HUDEP-2 (cell line): Measurements from ENCODE around the gene FUS.
"Not testable (repeated sequence)": the region's sequence is repeated elsewhere in the genome, so short reads cannot be mapped to it uniquely, and the experiment has no call there.

Experiments used
- DNase-seq, 76 experiments: peaks; one replicate each; lab custom pipeline; 2025; ENCODE audit not compliant: unreplicated experiment in 76 of 76; lab: John Stamatoyannopoulos, UW

The FUS gene

GRCh38 chr16:31143011-31143693 is 36.8 kb upstream of the FUS start:
- DNase-seq, result no peak

DNA sequence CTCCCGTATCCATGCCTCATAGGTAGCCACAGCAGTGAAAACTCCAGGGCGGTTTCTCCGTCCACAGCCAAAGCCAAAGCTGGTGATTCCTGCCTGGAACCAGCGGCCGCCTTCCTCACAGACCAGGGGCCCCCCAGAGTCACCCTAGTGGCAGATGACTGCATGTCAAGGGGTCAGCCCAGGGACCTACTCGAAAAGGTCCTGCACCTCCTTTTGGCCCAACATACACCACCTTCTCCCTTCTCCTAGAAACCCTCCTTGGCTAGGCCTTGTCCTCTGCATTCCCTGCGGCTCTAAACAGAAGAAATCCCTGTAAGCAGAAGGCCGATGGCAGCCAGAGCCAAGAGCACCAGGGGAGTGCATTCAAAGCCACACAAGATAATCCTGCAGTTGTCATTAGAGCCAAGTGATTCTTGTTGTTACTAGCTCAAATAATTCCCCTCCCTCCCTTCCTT is 36.2 kb upstream of the FUS start:
- DNase-seq, result no peak

- DNase-seq, result not testable (repeated sequence)
Observed at GRCh38 chr16:31144418-31144817, 35.5 kb upstream of the FUS start.

DNA sequence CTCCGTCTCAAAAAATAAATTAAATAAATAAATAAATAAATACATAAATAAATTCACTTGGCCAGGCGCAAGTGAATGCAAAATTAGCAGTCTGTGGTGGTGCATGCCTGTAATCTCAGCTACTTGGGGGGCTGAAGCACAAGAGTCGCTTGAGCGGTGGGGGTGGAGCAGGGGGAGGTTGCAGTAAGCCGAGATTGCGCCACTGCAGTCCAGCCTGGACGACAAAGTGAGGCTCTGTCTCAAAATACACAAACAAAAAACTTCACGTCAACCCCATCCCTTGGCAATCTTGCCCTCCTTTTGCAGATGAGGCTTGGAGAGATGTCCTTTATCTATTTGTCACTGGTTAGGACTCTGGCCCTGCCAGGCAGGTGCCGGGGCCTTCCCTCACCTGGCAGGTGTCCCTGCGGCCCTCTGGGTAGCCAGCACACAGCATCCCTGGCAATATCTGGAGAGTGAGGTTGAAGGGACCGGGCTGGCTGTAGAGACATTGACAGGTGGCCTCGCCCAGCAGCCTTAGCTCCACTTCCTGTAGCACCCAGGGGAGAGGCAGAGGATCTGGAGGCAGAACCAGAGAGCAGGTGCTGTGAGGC is 34.4 kb upstream of the FUS start:
- DNase-seq, result no peak

GRCh38 chr16:31147574-31147973 is 32.4 kb upstream of the FUS start:
- DNase-seq, result no peak

DNA sequence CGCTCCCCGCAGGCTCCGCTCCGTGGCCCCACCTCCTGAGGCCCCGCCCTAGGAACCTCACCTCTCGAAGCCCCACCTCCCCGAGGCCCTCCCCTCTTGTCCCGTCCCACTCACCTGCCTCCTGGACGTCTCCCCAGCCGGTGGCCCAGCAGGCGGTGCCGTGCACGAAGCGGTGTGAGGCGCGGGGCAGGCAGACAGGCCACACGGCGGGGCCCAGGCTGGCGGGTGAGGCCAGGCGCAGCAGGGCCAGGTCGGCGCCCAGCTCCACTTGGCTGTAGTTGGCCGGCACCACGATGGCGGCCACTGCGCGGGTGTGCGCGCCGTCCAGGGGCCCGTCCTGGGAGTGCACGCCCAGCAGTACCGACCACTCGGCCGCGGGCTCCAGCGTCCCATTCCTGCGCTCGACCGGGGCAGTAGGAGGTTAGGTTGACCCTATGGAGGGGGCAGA is 31.6 kb upstream of the FUS start:
- DNase-seq, result no peak

DNA sequence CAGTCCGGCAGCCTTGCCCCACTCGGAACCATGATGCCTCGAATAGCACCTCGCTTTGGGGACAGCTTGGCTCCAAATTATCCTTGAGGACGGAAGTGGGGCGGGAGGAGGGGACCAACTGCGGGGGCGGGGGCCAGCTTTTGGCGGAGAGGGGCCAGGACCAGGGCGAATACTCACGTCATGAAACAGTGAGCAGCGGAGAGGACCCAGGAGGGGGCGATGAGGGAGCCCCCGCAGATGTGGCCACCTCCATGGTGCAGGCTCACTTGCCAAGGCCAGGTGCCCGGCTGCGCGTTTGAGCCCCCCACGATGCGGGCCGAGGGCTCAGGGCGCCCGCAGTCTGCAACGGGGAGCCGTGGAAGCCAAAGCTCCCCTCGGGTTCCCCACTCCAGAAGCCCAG is 31.0 kb upstream of the FUS start:
- DNase-seq, result no peak

DNA sequence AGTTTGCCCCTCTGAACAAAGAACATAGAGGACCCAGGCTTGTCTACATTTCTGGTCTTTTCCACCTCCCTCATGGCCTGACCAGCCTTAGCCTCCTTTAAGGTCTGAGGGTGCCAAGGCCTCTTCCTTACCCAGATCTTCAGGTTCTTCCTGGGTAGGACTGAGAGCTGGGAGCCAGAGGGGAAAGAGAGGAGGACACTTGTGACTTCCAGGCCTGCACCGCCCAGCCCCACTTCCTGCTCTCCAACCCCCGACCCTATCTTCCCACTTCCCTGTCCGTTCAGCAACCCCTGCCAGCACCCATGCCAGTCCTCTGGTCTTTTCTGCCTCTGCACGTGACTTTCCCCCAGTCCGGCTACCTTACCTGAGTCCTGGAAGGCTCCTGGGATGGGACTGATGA is 30.6 kb upstream of the FUS start:
- no peak for DNase-seq

DNA sequence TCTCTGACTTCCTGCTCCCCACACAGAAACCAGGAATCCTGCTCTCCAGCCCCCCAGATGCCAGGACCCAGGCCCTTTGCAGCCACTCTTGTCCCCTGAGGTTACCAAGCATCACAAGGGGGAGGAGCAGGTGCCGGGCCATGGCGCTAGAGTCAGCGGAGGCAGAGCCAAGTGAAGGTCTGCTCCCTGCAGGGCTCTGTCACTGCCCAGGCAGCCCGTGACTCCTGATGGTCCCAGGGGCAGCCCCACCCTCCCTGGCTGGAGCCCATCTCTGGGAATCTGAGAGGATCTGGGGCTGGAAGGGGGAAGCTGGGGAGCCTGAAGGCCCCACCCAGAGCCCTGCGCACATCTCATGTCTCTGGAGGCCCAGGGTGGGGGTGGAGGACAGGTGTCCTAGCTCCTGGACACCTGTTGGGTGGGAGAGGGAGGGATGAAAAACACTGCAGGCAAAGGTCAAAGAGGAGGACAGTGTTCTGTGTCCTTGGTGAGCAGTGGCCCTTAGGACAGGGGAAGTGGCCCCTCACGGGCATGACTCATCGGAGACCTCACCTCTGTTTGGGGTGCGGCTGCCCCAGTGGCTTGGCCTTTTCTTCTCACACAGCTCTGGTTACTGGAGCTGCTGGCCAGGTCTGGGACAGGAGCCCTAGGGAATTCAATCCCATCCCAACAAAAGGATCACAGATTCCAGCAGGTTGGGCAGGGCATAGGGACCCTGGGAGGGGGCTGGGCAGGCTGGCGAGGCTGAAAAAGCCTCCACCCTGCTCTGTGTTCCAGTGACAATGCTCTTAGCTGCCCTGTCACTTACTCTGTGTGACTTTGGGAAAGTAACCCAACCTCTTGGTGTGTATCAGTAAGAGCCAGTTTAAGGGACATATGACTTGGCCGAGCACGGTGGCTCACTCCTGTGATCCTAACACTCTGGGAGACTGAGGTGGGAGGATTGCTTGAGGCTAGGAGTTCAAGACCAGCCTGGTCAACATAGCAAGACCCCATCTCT is 29.7 kb upstream of the FUS start, which contains the start of gene PRSS36:
Gene PRSS36, minus strand, starts transcription at position 173 of the 997 bp plus-strand sequence. Its CDS starts 31 bp downstream, at position 142.
- no peak for DNase-seq

DNA sequence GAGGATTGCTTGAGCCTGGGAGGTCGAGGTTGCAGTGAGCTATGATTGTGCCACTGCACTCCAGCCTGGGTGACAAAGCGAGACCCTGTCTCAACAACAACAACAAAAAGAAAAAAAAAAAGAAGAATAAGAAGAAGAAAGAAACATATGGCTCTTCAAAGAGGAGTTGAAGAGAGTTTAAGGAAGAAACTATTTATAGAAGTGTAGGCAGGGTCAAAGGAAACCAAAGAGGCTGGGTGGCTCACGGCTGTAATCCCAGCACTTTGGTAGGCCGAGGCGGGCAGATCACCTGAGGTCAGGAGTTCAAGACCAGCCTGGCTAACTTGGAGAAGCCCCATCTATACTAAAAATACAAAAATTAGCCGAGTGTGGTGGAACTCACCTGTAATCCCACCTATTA is 29.0 kb upstream of the FUS start:
- DNase-seq, result not testable (repeated sequence)

GRCh38 chr16:31157136-31157535 is 22.8 kb upstream of the FUS start:
- peak in 9 of 76 experiments; percentile 6 to 31 (median 9) for DNase-seq

- no peak for DNase-seq
Observed at GRCh38 chr16:31167315-31167714, 12.6 kb upstream of the FUS start.

DNA sequence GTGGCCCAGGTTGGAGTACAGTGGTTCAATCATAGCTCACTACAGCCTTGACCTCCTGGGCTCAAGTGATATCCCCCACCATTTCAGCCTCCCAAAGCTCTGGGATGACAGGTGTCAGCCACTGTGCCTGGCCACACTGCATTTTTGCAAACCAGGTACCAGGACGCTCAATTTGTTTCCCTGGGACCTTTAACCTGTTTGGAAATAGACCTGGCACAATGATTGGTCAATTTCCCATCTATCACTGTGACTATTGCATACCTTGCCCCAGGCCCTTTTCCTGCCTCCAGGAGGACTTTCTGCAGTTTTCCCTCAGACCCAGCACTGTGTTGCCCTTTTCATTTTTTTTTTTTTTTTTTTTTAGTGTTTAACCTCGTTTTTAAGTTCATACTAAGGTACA is 11.1 kb upstream of the FUS start:
- DNase-seq, result no peak

GRCh38 chr16:31170048-31170447 is 9.9 kb upstream of the FUS start:
- DNase-seq, result peak in 3 of 76 experiments; percentile 3 to 30 (median 7)

- peak in 11 of 76 experiments; percentile 3 to 57 (median 23) for DNase-seq
Observed at GRCh38 chr16:31177136-31177535, 2.8 kb upstream of the FUS start.

DNA sequence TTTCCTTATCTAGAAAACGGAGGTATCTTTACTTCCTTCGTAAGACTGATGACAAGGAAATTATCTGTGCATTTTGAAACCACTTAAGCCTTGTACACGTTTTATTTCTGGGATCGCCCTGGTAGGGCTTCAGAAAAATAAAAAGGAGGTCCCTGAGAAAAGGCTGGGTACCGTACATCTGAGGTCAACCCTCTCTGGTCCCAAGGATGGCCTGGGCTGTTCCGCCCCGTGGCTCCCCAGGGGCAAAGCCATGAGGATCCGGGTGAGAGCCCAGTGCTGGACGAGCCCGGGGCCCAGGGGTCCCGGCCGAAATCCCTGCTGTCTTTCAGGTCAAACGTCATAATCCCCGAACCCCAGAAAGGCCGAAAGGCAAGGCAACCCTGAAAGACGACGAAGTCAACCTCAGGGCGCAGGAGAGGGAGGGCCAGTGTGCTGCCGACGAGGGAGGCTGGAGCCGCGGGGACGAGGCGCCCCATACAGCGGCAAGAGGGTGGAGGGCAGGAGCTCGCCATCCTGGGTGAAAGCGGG is 656 bp upstream of the FUS start:
- DNase-seq, result no peak

GRCh38 chr16:31181102-31181830 is 1.3 kb downstream of the FUS start:
- DNase-seq, result peak in 32 of 76 experiments; percentile 16 to 51 (median 29)

DNA sequence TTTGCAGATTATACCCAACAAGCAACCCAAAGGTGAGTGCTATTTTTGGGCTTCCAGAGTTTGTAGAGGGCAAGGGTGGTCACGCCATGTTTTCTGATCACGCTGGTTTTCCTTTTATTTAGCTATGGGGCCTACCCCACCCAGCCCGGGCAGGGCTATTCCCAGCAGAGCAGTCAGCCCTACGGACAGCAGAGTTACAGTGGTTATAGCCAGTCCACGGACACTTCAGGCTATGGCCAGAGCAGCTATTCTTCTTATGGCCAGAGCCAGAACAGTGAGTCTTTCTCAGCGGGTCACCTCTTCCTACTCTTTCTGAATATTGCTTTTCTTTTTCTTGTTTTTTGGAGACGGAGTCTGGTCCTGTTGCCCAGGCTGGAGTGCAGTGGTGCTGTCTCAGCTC is 2.5 kb downstream of the FUS start:
- DNase-seq, result no peak

GRCh38 chr16:31183432-31184428 is 3.8 kb downstream of the FUS start:
- no peak for DNase-seq
